GM12872 (cell line): ENCODE measurements around the gene FAAH.

ENCODE experiments used
- CTCF ChIP-seq: IDR thresholded peaks from 3 replicates; pipeline ENCODE4 v1.5.1; 2011; ENCODE audit warnings: low read depth, mild to moderate bottlenecking, low read length, moderate library complexity; ENCODE audit not compliant: insufficient read depth

The FAAH gene

GRCh38 chr1:46420533-46420915, 26.4 kb downstream of the FAAH start:
- TF ChIP-seq CTCF: no peak

GRCh38 chr1:46421739-46422138, 27.6 kb downstream of the FAAH start:
- no peak for TF ChIP-seq CTCF

- no peak for TF ChIP-seq CTCF
These were observed 28.2 kb downstream of the FAAH start for GRCh38 chr1:46422261-46422871.

DNA sequence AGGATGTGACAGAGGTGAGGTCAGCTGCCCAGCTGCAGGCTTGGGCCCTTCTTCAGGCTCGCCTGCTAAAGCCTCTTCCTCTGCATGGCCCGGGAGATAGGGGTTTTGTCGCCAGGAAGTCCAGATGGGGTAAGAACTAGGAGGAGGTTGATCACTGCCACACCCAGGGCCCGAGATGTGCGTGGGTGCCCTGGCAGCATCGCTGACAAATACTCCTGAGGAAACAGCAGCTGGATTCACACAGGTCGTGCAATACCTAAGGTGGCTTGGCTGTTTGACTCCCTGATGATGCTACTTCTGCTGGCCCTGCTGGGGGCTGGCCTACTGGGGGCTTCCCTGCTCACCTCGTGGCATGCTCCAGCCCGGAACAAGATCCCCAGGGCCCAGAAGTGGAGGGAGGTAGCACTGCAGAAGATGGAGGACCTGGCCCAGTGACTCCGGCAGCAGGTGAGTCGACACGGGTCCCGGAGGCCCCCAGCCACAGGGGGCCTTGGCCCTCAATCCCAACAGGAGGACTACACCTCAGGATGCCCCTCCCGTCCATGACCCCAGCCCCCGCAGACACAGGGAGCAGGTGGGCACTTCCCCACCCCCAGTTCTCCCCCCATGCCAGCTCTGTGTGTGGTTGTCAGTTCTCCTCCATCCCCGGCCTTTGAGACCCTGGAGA, 29.6 kb downstream of the FAAH start:
- TF ChIP-seq CTCF: no peak

- TF ChIP-seq CTCF: no peak
These were observed 30.6 kb downstream of the FAAH start for GRCh38 chr1:46424730-46425129.

- no peak for TF ChIP-seq CTCF
These were observed 31.6 kb downstream of the FAAH start for GRCh38 chr1:46425726-46426125.

DNA sequence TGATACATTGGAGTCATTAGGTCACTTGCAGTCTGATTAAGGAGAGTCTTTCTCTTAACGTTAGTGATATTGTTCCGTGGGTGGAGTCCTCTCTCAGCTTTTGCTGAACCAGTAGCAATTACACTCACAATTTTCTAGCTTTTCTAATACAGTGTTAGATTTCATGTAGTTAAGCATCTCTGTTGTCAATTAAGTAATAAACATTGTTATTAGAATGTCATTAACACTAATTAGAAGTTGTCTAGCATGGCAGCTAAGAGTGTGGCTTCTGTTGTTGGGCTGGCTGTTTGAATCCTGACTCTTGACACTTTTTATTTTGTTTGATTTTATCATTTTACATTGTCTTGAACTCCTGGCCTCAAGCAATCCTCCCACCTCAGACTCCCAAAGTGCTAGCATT, 33.4 kb downstream of the FAAH start:
- TF ChIP-seq CTCF: no peak
